ENCODE results near the gene MKRN1. TPM values are rescaled to one million over a fixed set of nuclear protein-coding genes. Genes with fewer than 3 reads are reported as not detected.
"Not testable (repeated sequence)": the region's sequence is repeated elsewhere in the genome, so short reads cannot be mapped to it uniquely, and the experiment has no call there.

The MKRN1 gene, protein sequence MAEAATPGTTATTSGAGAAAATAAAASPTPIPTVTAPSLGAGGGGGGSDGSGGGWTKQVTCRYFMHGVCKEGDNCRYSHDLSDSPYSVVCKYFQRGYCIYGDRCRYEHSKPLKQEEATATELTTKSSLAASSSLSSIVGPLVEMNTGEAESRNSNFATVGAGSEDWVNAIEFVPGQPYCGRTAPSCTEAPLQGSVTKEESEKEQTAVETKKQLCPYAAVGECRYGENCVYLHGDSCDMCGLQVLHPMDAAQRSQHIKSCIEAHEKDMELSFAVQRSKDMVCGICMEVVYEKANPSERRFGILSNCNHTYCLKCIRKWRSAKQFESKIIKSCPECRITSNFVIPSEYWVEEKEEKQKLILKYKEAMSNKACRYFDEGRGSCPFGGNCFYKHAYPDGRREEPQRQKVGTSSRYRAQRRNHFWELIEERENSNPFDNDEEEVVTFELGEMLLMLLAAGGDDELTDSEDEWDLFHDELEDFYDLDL
- total RNA-seq: 113 TPM

DNA sequence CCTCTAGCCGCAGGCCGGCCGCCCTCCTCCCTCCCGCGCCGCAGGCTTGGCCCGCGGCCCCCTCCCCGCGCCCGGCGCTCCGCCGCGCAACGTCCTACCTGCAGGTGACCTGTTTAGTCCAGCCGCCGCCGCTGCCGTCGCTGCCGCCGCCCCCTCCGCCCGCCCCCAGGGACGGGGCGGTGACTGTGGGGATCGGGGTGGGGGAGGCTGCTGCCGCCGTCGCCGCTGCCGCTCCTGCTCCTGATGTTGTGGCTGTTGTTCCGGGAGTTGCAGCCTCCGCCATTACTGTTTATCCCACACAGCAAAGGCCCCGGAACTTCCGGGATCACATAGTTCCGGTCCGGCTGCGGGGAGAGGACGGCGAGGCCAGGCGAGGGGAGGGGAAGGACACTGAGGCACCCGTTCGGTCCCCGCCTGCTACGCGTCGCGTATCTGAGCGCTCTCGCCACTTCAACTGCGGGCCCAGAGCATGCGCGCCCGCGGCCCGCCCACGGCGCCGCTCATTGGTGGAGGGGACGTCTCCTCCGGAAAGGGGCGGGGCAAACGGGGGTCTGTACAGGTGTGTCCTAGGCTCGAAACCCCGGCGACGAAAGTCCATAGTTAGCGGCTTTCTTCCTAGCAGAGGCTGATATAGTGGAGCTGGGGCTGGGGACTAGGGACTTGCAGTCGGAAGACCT lies at the start of gene MKRN1:
Gene MKRN1 (minus strand): TSS at position 444 of the 677 bp plus-strand sequence. CDS start 161 bp downstream, at position 283.
- FAIRE-seq (no peak), DNase-seq (ENCODE audit: low spot score in 2 of 2) (peak; percentile 90 to 94)

DNA sequence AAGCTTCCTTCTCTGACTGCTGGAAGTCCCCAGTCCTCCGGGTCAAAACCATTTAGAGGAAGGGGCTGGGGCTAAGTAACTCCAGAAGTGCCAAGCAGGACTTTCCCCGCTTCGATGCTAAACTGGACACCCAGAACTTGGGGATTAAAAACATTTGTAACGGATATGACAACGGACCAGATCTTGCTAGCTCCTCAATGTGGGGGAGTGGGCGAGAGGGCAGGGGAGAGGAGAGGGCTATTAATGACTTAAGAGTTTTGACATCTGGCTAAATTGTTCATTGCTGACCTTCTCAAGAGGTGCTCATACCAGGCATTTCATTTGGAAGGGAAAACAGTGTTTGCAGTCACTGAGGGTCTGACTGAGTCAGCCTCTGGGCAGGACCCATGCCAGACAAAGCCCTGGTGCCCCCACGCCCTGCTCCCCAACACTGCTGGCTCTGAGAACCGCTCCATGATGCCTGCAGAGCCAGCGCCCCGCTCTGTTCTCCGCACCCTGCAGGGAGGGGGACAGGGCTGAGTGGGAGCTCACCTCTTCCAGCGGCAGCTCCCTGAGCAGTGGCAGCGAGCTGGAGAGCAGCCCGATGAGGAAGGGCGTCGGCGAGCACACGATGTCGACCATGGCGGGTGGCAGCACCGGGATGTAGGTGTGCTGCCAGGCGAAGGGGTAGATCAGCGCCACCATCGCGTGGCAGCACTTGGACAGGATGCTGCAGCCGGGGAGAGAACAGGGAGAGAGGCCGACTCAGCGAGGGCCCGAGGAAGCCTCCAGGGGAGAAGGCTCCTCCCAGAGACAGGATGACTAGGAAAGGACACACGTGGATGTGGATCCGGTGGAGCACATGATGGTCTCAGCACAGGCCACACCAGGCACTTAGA lies 47.7 kb upstream of the MKRN1 start:
- no peak for DNase-seq (ENCODE audit: low spot score in 2 of 2)
- FAIRE-seq: no peak

DNA sequence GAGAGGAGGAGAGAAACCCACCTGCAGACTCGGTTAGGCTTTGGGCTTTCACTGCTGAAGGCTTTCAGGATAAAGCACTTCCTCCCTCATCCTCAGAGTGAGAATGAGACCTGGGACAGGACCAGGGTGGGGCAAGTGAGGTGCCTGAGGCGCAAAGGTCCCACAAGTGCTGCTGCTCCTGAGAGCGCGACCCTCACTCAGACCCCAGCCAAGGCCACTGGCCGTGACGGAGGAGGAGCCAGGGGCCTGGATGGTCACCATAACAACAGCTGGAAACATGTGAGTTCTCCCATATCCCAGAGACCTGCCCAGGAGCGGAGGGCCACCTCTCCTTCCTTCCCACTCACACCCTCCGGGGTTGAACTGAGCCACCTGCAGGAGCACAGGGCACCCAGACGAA lies 46.9 kb upstream of the MKRN1 start:
- DNase-seq (ENCODE audit: low spot score in 2 of 2): no peak
- no peak for FAIRE-seq

DNA sequence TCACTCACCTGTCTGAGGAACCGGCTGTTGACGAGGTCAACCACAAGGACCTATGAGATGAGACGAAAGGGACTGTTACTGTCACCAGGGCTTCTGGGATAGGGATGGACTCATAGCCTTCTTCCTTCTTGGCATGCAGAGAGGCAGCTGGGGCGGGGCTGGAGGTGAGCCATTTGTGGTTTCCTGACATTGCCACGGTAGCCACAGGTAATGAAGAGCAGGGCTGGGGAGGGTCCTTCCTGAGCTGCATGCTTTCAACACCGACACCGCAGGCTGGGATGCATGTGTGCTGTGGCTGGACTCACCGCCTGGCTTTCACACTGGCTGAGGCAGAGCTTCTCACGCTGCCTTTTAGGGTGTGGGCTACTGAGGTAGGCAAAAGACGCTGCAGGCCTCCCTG lies 46.4 kb upstream of the MKRN1 start:
- DNase-seq (ENCODE audit: low spot score in 2 of 2) (no peak), FAIRE-seq (no peak)

DNA sequence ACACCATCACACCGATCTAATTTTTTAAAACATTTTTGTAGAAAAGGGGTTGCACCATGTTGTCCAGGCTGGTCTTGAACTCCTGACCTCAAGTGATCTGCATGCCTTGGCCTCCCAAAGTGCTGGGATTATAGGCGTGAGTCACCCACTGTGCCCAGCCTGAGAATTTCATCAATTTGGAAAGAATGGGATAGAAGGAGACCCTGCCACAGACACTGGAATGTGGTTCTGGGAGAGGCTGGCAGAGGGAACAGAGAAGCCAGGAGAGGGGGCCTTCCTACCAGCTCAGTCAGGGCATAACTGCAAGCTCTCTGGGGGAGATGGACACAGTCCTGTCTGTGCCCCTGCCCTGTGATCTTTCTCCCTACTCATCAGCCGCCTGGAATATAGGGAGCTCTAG lies 42.1 kb upstream of the MKRN1 start:
- FAIRE-seq: no peak
- no peak for DNase-seq (ENCODE audit: low spot score in 2 of 2)

DNA sequence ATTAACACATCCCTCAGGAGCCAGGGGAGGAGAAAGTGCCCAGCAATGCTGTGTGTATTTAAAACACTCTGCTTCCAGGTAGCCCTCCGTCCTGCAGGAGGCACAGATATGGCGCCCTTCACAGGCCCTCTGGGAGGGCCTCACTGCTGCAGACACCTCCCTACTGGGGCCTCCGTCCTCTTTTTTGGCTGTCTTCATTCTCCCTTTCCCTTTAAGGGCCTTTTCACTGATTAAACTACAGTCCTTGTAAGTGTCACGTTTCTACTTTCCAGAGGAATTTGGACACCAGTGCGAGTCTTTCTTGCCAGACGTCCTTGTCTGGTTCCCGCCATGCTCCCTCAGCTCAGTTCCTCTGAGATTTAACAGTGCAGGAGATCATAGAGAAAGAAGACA lies 39.7 kb upstream of the MKRN1 start:
- FAIRE-seq: no peak
- no peak for DNase-seq (ENCODE audit: low spot score in 2 of 2)

DNA sequence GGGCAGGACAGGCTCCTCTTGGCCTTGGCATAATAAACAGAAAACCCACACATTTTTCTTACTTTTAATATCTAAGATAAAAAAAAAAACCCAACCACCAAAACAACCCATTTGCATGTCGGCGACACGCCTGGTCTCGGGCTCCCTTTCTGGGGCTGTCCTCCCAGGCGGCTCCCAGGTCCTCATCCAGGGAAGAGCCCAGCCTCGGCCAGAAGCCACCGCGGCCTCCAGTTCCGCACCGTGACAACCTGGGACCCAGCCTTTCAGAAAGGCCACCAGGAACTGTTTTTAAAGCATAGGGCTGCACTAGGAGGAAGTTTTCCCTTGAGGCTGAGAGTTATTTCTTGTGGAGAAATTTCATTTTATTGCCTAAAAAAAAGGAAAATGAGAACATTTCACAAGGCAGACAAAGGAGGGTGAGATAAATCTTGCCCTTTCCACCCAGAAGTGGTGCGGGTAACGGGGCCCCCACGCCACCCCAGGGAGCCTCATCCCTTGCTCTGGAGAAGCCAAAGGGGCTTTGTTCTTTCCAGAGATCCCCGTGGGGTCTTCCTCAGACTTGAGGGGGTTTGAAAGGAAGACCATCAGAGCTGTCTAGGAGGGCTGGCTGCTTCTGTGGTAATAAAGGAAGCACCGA lies 39.2 kb upstream of the MKRN1 start:
- no peak for DNase-seq (ENCODE audit: low spot score in 2 of 2)

DNA sequence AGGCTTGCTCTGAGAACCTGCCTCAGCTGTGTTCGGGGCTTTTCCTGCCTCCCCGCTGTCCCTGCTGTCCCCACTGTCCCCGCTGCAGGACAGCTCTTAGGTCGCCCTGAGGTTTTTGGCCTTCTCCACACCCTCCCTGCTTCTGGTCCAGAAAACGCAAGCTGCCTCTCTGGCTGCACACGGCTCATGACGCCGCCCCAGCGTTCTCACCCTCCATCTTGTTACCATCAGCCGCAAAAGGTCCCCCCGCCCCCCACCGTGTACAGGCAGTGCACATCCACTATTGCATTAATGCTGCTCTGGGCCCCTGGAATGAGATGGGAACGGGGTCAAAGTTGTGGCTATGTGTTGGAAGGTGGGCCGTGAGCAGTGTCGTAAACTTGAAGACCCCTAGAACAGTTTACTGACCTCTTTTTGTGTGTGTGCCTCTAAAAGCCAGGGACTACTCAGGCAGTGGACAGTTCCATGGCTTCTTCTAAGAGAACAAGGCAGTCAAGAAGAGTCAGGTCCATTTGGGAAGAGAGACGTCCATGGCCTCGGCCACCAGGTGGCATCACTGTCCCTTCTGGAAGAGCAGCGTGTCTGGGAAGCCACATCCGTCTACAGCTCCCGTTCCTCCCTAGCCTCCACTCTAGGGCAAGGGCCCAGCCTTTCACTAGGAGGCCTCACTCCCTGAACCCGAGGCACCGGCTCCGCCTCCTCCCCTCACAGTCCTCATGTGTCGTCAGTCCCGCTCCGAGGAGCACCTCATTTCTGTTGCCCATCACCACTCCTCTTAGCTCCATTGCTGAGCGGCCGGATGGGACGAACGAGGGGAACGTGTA lies 38.5 kb upstream of the MKRN1 start:
- FAIRE-seq (no peak), DNase-seq (ENCODE audit: low spot score in 2 of 2) (peak; percentile 63 to 92)

More for the DNA sequence above, 39.2 kb upstream of the MKRN1 start:
- FAIRE-seq: no peak

DNA sequence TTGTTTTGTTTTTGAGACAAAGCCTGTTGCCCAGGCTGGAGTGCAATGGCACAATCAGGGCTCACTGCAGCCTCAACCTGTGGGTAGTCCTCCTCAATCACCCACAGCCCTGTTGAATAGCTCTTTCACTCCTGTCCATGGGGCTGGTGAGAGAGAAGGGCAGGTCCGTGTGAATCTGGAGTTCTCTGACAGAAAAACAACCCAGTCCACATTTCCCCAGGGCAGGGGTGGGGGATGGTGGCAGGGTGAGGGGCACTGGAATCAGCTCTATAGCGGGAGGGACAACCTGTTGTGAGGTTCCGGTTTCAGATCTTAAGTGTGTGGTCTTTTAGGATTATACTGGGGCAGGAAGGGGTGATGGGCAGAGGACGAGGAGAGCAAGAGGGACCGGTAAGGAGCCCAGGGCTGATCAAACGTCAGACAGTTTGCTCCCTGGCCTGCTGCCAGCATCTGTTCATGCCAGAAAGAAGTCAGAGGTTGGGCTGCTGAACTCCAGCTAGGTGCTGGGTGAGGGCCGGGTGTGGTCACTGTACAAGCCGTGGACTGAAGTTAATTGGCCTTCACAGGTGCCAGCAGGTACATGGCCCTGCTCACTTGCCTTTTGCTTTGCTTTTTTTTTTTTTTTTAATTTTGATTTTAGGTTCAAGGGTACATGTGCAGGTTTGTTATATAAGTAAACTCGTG lies 33.2 kb upstream of the MKRN1 start:
- FAIRE-seq: no peak
- DNase-seq (ENCODE audit: low spot score in 2 of 2): no peak

DNA sequence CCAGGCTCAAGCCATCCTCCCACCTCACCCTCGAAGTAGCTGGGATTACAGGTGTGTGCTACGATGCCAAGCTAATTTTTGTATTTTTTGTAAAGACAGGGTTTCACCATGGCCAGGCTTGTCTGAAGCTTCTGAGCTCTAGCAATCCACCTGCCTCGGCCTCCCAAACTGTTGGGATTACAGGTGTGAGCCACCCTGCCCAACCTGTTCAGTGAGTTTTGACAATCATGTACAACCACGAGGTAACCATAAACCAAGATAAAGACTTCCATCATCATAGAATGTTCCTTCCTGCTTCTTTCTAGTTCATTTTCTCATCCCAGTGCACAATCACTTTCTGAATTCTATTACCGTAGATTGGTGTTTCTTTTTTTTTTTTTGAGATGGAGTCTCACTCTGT lies 30.5 kb upstream of the MKRN1 start:
- no peak for DNase-seq (ENCODE audit: low spot score in 2 of 2)
- FAIRE-seq: no peak

DNA sequence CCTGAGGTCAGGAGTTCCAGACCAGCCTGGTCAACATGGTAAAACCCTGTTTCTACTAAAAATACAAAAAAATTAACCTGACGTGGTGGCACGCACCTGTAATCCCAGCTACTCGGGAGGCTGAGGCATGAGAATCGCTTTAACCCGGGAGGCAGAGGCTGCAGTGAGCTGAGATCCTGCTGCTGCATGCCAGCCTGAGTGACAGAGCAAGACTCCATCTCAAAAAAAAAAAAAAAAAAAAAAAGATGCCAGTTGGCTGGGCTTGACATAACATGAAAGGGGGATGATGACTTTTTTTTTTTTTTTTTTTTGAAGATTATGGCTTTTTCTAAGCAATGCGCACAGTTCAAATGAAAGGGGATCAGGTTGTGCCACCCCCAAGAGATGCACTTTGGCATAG lies 28.3 kb upstream of the MKRN1 start:
- not testable (repeated sequence) for FAIRE-seq; DNase-seq (ENCODE audit: low spot score in 2 of 2)

DNA sequence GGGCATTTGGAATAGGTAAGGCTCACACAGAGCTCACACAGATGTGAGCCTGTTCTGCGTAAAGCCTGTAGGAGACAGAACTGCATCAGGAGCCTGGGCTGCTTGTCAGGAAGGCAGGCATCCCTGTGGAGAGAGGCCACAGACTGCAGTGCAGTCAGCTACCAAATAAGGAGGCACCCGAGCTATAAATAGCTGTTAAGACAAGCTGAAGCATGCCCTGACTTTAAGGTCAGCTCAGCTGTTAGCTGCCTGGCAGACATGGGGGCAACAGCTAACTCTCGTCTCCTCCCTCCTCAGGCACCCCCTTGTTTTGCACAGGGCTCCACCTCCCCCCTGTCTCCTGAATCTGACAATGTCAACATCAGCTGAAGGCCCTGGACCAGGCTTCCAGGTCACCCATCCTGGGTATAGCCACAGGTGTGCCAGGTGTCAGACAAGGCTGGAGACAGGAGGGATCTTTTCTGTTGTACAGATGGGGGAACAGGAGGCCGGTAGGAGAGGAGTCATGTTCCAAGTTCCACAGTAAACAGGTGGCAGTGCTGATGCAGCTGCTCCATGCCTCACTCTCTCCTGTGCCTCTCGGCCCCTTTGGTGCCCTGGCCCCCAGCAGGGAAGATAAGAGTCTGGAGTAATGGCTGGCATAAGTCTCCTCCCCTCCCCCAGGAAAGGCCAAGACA lies 27.6 kb upstream of the MKRN1 start:
- DNase-seq (ENCODE audit: low spot score in 2 of 2) (peak in 1 of 2 donors; percentile 34), FAIRE-seq (no peak)

DNA sequence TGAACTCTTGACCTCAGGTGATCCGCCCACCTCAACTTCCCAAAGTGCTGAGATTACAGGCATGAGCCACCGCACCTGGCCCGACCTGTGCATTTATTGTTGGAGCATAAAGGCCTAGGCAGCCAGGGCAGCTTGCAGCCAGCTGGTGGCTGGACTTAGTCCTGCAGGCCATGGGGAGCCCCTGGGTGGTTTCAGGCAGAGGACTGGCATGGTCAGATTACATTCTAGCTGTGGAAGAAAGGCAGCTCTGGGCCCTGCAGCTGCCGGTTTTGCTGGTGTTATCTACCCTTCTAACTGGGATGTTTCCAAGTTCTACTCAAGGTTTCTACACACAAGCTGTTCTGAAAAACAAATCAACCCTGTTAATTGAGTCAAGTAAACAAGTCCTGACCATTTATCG lies 22.7 kb upstream of the MKRN1 start:
- DNase-seq (ENCODE audit: low spot score in 2 of 2) (no peak), FAIRE-seq (no peak)

DNA sequence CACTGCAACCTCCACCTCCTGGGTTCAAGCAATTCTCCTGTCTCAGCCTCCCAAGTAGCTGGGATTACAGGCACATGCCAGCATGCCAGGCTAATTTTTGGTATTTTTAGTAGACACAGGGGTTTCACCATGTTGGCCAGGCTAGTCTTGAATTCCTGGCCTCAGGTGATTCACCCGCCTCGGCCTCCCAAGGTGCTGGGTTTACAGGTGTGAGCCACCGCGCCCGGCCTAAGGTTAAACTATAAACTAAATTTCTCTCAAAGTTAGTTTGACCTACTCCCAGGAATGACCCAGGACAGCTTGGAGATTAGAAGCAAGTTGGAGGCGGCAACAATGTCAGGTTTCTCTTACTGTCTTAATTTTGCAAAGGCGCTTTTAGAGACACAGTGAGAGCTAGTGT lies 18.5 kb upstream of the MKRN1 start:
- not testable (repeated sequence) for DNase-seq (ENCODE audit: low spot score in 2 of 2); FAIRE-seq

DNA sequence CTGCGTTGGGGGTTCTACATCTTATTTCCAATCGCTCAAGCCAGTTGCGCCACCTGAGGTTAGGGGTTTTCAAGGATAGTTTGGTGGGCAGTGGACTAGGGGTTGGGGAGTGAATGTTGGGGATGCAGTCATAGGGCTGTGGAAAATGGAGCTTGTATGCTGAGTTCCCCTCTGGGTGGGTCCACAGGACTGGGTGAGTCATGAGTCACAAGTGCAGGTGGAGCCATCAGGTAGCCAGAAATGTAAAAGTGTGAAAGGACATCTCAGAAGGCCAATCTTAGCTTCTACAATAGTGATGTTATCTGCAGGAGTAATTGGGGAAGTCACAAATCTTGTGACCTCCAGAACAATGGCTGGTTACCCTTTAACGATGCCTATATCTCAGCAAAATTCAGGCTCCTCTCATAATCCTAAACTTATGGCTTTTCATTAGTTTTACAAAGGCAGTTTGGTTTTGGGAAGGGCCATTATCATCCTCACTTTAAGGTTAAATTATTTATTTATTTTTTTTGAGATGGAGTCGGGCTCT lies 18.0 kb upstream of the MKRN1 start:
- DNase-seq (ENCODE audit: low spot score in 2 of 2): no peak
- no peak for FAIRE-seq

DNA sequence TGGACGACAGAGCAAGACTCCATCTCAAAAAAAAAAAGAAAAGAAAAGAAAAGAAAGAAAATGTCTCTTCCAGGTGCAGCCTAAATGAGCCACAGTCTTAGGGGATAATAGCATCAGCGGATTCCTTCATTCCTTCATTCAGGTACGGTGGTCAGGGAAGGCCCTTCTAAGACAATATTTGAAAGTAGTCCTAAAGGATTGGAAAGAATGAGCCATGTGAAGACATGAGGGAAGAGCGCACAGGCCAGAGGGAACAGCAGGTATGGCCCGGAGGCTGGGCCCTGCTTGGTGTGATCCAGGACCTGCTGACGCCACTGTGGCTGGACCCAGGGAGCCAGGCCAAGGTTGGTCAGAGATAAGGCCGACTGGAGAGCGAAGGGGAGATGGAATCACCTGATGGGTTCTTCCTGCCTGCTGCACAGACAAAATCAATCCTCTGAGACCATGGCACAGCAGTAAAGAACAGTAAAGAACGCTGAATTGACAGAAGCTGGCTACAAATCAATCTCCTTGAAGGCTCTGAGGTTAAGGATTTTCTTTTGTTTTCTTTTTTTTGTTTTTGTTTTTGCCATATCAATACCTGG lies 16.3 kb upstream of the MKRN1 start:
- FAIRE-seq: no peak

DNA sequence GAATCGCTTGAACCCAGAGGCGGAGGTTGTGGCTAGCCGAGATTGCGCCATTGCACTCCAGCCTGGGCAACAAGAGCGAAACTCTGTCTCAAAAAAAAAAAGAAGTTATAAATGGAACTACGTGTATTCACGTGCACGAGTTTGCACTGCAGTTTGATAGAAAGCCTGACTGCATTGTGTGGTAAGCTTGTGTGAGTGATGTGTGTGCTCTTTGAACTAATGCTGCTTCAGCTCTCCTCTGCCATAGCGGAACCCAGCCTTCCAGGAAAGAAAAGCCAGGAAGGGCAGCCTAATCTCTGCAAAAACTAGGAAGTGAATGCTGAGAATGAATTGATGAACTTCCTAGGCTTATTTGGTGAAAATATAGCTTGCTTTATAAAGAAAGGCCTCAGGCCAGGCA lies 15.6 kb upstream of the MKRN1 start:
- DNase-seq (ENCODE audit: low spot score in 2 of 2) (no peak), FAIRE-seq (no peak)

More for the DNA sequence above, 16.3 kb upstream of the MKRN1 start:
- no peak for DNase-seq (ENCODE audit: low spot score in 2 of 2)

DNA sequence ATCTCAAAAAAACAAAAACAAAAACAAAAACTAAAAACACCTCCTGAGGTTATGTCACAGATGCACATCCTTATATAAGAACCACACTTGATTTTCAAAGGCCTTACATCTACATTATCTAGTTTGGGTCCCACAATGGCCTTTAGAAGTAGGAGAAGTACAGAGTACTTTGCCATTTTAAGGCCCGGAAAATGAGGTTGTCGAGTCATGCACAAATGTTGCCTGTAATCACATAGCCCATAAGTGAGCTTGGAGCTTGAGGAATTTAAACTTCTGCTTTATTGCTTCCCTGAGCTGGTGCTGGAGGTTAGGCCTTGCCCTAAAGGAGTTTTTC lies 9.7 kb upstream of the MKRN1 start:
- FAIRE-seq (no peak), DNase-seq (ENCODE audit: low spot score in 2 of 2) (no peak)
